GM20431 (cell line): Measurements from ENCODE around the gene RANBP3.
"Not testable (repeated sequence)": the region's sequence is repeated elsewhere in the genome, so short reads cannot be mapped to it uniquely, and the experiment has no call there.

Experiments used
- in situ Hi-C: fragments of 300-500 bp; cut with MseI, MboI; formaldehyde crosslinking; loops from one replicate; pipeline ENCODE4 v1.15.0; 2020; ENCODE audit warnings: low sequenced_read_pairs; ENCODE audit not compliant: unreplicated experiment

The RANBP3 gene

GRCh38 chr19:5990289-5990797 lies 12.4 kb upstream of the RANBP3 start:
- in situ Hi-C loops = no loop called here

DNA sequence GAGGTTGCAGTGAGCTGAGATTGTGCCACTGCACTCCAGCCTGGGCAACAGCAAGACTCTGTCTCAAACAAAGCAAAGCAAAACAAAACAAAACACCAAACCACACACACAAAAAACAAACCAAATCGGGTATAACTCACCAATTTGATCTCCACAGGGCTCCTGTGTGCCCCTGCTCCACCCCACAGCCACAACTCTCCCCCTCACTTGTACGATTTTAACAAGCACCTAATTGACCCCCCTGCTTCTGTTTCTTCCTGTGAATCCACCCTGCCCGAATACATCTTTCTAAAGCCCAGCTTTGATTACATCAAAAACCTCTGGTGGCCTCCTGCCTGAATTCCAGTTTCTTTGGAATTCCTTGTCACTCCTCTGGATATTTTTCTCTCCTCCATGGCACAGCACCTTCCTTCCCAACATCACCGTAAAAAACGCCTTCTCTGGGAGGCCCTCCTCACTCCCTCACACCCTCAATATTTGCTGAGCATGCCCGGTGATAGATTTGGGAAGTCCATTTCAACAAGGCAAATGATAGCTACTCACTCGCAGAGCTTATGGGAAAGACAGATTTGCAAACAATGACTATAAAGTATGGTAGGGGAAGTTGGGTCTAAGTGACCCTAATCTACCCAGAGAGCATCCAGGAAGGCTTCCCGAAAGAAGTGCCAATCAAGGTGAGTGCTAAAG lies 11.6 kb upstream of the RANBP3 start:
- in situ Hi-C loops = no loop called here

DNA sequence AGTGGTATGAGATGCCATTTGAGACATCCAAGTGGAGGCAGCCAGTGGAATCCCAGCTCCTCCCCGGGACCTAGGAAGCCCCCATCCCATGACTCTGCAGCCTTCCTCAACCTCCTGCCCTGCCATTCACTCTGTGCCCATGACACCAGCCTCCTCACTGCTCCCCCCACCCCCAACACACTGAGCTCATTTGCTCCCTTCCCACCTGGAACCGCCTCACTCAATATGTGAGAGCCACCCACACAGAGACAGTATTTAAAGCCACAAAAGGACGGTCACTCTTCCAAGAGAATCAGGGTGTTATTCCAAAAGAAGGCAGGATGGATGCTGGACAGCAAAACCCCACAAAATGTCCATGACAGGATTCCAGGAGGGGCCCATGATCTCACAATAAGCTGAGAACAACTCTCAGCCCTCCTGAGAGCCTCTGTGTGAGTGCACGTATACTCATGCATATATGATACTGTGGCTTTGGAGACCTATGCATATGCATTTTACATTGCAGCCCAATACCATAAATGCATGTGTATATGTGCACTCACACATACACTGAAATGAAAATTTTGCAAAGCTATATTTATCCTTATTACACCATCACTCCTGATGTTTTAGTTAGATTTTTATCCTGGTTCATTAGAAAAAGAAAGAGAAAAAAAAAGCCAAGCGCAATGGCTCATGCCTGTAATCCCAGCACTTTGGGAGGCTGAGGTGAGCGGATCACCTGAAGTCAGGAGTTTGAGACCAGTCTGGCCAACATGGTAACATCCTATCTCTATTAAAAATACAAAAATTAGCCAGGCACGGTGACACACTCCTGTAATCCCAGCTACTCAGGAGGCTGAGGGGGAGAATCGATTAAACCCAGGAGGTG lies 10.8 kb upstream of the RANBP3 start:
- in situ Hi-C loops = no loop called here

DNA sequence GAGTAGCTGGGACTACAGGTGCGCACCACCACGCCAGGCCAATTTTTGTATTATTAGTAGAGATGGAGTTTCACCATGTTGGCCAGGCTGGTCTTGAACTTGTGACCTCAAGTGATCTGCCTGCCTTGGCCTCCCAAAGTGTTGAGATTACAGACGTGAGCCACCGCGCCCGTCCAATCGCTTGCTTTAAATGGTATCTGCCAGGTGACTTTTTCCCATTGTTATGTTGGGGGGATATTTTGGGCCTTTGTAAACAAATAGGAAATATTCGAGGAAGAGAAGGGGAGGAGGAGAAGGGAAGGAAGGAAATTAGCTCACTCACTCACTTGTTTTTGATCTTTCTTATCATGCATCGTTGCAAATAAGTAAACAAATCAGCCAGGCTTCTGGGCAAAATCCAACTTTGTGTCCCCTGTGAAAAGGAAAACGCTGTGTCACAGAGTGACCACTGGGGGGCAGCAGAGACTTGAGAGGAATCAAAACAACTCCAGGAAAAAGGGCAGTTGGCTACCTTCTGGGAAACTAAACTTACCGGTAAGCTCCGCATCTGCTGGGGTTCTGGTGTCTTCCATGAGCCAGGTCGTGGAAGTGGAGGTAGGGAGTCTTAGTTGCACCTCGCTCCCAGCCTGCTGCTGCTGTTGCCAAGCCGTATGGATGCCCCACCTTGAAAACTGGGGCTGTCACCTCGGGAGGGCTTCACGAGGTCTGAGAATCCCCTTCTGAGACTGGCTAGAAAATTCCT lies 9.3 kb upstream of the RANBP3 start:
- in situ Hi-C loops = no loop called here

GRCh38 chr19:5985837-5986236 lies 7.9 kb upstream of the RANBP3 start:
- in situ Hi-C loops = not testable (repeated sequence)

GRCh38 chr19:5985098-5985783 lies 7.3 kb upstream of the RANBP3 start:
- in situ Hi-C loops = no loop called here

GRCh38 chr19:5984600-5984999 lies 6.7 kb upstream of the RANBP3 start:
- in situ Hi-C loops = no loop called here

DNA sequence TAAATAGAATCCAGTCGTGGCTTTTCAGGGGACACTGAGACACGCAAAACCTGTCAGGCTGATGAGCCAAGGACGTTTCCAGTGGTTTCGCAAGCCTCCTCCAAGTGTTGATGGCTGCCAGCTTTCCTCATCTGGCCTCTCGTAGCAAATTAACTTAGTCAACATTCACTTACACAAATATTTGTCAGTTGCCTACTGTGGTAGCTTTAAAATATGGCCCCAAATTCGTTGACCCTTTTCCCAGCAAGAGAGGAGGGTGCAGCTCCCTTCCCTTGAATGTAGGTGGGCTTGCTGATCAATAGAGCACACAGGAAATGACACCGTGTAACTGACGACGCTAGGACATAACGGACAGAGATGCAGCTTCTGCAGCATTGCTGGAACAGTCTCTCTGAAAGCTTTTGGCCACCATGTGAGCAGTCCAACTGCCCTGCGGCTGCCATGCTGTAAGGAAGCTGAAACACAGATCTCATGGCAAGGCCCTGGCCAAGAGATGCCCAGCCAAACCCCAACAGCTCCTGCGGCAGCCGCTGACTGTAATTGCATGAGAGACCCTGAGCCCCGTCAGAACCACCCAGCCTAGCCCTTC lies 5.5 kb upstream of the RANBP3 start:
- in situ Hi-C loops = no loop called here

- in situ Hi-C loops = no loop called here
Measured at GRCh38 chr19:5978606-5979552, 939 bp upstream of the RANBP3 start.

DNA sequence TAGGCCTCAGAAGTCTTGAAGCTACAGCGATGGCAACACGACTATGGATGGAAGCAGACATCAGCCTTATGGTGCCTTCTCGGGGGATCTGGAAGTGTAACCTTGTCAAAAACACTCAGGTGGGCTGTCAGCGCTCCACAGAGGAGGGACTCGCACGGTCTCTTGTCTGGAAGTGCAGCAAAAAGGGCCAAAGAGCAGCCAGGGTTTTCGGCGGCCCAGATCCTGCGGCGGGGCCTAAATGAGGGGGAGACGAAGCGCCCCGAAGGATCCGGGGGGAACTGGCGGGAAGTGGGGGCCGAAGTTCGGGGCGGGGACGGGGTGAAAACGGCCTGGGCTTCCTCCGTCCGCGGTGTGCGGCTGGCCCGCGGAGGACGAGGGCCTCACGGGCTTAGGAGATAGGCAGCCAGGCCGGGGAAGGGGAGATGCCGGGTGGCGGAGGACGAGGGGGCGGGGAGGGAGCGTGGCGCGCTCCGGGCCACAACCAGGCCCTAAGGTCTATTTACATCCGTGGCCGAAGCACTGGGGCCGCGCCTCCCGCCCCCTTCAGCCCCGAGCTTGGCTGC lies 637 bp downstream of the RANBP3 start:
- in situ Hi-C loops = no loop called here

- in situ Hi-C loops = no loop called here
Measured at GRCh38 chr19:5976768-5977167, 1.2 kb downstream of the RANBP3 start.

GRCh38 chr19:5975388-5975728 lies 2.6 kb downstream of the RANBP3 start:
- in situ Hi-C loops = no loop called here

- in situ Hi-C loops = no loop called here
Measured at GRCh38 chr19:5974721-5975387, 3.1 kb downstream of the RANBP3 start.

- in situ Hi-C loops = no loop called here
Measured at GRCh38 chr19:5973867-5974635, 3.9 kb downstream of the RANBP3 start.

DNA sequence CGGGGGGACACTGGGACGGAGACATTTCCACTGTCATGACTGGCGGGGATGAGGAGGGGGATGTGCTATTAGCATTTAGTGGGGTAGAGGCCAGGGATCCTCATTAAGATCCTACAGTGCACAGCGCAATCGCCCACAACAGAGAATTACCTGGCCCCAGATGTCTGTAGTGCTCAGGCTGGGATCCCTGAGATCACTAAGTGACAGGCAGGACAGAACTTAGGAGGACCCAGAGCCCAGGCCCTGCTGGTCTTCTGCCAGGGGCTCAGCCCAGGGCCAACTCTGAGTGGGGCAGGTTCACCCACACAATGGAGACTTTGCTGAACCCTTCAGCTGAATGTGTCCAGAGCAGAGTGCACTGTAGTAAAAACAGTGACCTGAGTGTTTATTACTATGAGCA lies 4.6 kb downstream of the RANBP3 start:
- in situ Hi-C loops = no loop called here

- in situ Hi-C loops = no loop called here
Measured at GRCh38 chr19:5972355-5972731, 5.6 kb downstream of the RANBP3 start.

GRCh38 chr19:5971714-5972354 lies 6.1 kb downstream of the RANBP3 start:
- in situ Hi-C loops = no loop called here
